ENCODE results near the gene HMGN3.
A peak's percentile ranks its signal among the peaks of the same experiment; 100 is the strongest.
"Not testable (repeated sequence)": the region's sequence is repeated elsewhere in the genome, so short reads cannot be mapped to it uniquely, and the experiment has no call there.

The HMGN3 gene

GRCh38 chr6:79234150-79235022 lies at the start of gene HMGN3:
HMGN3 (minus strand) TSS chr6:79234682.
- peak; percentile 85 to 86 for DNase-seq (ENCODE audit: low read depth in 1 of 2, low spot score in 1 of 2)

- no peak for DNase-seq (ENCODE audit: low read depth in 1 of 2, low spot score in 1 of 2)
Observed at GRCh38 chr6:79280756-79281155, 46.3 kb upstream of the HMGN3 start.

- DNase-seq (ENCODE audit: low read depth in 1 of 2, low spot score in 1 of 2) = no peak
Observed at GRCh38 chr6:79277109-79277508, 42.6 kb upstream of the HMGN3 start.

DNA sequence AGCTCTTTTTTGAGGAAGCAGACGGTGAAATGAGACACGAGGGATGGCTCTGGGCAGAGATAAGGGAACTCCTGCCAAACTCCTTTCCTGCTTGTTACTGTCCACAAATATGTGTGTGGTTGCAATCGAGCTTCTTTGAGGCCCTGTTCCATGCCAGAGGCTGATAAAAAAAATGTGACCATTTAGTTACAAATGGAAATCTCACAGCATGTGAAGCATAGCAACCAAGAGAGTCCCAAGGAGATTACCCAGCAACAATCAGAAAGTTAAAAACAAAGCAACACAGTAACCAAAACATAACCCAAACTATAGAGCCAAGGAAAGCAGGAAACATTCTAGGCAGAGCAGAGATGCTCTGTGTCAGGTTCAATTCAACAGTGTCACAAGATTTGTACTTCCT lies 35.4 kb upstream of the HMGN3 start:
- DNase-seq (ENCODE audit: low read depth in 1 of 2, low spot score in 1 of 2) = no peak

DNA sequence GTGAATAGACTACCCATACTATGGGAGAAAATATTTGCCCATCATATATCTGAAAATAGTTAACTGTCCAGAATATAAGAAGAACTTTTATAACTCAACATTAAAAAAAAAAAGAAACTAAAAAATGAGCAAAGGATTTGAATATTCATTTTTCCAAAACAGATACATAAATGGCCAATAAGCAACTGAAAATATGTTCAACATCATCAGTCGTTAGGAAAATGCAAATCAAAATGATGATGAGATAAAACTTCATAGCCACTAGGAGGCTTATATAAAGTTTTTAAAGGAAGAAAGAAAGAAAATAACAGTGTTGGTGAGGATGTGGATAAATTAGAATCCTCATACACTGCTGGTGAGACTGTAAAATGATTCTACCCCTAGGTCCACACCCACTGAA lies 32.6 kb upstream of the HMGN3 start:
- DNase-seq (ENCODE audit: low read depth in 1 of 2, low spot score in 1 of 2) = no peak

GRCh38 chr6:79266051-79266450 lies 31.6 kb upstream of the HMGN3 start:
- DNase-seq (ENCODE audit: low read depth in 1 of 2, low spot score in 1 of 2) = no peak

- DNase-seq (ENCODE audit: low read depth in 1 of 2, low spot score in 1 of 2) = no peak
Observed at GRCh38 chr6:79263359-79263758, 28.9 kb upstream of the HMGN3 start.

GRCh38 chr6:79261666-79262065 lies 27.2 kb upstream of the HMGN3 start:
- no peak for DNase-seq (ENCODE audit: low read depth in 1 of 2, low spot score in 1 of 2)

DNA sequence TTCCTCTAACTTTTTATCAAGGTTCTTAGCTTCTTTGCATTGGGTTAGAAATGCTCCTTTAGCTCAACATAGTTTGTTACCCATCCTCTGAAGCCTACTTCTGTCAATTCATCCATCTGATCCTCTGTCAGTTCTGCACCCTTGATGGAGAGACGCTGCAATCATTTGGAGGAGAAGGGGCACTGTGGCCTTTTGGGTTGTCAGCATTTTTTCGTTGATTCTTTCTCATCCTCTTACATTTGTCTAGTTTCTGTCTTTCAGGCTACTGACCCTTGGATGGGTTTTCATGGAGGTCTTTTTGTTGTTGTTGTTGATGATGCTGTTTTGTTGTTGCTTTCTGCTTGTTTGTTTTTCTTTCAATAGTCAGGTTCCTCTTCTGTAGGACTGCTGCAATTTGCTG lies 26.3 kb upstream of the HMGN3 start:
- no peak for DNase-seq (ENCODE audit: low read depth in 1 of 2, low spot score in 1 of 2)

DNA sequence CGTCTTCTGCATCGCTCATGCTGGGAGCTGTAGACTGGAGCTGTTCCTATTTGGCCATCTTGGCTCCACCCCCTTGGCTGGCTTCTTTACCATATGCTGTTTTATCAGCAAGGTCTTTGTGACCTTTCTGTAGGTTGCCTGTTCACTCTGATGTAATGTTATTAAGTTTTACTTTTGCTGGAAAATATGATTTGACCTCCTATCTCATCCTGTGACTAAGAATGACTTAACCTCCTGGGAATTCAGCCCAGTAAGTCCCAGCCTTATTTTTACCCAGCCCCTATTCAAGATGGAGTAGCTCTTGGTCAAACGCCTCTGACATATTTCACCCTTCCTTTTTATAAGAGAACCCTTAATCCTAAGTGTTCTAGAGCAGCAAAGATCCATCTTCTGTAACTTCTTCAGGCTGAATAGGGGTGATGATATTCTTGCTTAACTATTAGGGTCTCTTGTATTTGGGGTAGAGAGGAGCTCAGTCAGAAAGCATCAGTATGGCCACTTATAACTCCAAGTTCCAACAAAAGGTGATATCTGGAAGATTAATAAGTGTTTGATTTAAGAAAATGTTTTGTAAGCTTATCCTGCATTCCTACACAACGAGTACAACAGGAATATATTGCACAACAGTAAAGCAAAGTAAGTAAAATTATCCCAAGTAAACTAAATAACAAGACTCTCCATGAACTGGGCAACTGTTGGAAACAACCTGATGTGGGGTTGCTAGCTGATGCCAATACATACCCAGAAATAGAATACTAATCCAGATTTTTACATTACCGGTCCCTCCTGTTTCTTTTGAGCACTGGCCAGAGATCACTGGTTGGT lies 23.1 kb upstream of the HMGN3 start:
- no peak for DNase-seq (ENCODE audit: low read depth in 1 of 2, low spot score in 1 of 2)

DNA sequence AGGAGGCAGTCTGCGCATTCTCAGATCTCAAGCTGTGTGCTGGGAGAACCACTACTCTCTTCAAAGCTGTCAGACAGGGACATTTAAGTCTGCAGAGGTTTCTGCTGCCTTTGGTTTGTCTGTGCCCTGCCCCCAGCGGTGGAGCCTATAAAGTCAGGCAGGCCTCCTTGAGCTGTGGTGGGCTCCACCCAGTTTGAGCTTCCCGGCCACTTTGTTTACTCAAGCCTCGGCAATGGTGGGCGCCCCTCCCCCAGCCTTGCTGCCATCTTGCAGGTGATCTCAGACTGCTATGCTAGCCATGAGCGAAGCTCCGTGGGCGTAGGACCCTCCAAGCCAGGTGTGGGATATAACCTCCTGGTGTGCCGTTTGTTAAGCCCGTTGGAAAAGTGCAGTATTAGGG lies 22.3 kb upstream of the HMGN3 start:
- DNase-seq (ENCODE audit: low read depth in 1 of 2, low spot score in 1 of 2) = not testable (repeated sequence)

DNA sequence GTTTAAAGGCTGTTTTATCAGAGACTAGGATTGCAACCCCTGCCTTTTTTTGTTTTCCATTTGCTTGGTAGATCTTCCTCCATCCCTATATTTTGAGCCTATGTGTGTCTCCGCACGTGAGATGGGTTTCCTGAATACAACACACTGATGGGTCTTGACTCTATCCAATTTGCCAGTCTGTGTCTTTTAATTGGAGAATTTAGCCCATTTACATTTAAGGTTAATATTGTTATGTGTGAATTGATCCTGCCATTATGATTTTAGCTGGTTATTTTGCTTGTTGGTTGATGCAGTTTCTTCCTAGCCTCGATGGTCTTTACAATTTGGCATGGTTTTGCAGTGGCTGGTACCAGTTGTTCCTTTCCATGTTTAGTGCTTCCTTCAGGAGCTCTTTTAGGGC lies 20.6 kb upstream of the HMGN3 start:
- DNase-seq (ENCODE audit: low read depth in 1 of 2, low spot score in 1 of 2) = not testable (repeated sequence)

DNA sequence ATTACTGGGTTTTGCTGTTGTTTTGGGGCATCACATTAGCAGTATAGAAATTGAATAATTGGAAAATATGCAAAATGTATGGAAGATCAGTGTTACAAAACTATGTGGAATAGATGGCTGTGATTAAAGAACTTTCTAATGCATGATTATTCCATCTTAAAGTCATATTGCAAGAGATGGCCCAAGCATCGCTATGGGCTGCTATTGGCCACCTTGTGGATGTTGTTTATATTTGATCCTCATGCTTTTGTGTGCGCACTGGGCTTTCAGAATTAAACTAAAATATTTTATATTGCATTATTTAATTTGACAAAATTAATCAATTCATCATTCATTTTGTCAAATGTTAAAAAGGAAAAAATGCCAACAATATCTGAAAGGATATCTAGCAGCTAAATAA lies 16.1 kb upstream of the HMGN3 start:
- DNase-seq (ENCODE audit: low read depth in 1 of 2, low spot score in 1 of 2) = no peak

DNA sequence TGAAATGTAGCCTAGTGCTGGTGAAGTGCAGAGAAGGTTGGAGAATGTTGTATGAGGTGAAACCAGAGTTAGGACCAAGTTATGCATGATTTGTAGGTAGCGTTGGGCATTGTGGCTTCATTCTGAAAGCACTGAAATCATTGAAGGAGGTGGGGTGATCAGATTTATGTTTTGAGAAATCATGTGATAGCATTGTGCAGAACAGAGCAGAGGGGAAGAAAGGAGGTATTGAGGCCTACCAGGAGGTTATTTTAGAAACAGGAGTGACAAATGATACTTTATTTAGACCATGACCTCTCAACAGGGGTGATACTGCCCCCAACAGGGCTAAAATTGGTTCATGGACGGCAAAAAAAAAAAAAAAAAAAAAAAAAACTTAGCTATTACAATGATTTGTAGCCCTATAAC lies 15.6 kb upstream of the HMGN3 start:
- DNase-seq (ENCODE audit: low read depth in 1 of 2, low spot score in 1 of 2) = no peak

DNA sequence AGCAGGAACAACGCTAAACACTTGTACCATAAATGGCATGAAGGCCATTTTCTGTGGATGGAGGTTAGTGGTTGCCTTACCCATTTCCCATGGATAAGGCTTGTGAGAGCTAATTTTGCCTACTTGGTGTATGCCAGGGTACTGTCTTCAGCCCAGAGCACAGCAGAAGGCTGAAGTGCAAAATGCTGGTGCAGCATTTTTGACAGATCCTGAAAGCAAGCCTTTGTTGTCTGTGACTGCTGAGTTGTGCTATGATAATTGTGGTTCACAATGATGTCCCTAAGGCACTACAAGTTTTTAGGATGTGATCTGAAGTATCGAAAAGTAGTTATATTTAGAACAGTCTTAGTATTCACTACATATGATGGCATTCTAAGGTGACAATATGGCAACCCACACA lies 14.7 kb upstream of the HMGN3 start:
- DNase-seq (ENCODE audit: low read depth in 1 of 2, low spot score in 1 of 2) = no peak

- no peak for DNase-seq (ENCODE audit: low read depth in 1 of 2, low spot score in 1 of 2)
Observed at GRCh38 chr6:79246891-79247290, 12.4 kb upstream of the HMGN3 start.

GRCh38 chr6:79241228-79241627 lies 6.7 kb upstream of the HMGN3 start:
- DNase-seq (ENCODE audit: low read depth in 1 of 2, low spot score in 1 of 2) = no peak

DNA sequence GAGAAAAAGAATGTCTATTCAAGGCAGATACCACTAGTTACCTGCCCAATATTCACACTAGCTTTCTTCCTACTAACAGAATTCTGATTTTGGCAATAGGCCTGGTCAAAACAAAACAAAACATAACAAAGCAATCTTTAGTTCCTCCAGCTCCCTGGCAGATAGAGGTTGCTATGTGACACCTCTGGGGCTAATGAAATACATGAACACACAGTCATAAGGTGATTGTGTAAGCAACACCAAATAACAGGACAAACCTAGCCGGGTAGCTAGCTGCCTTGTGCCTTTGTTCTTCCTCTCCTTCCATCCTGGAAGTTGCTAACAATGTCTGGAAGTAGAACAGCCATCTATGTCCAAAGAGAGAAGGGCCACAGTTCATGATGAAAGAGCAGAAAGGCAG lies 6.0 kb upstream of the HMGN3 start:
- DNase-seq (ENCODE audit: low read depth in 1 of 2, low spot score in 1 of 2) = no peak

DNA sequence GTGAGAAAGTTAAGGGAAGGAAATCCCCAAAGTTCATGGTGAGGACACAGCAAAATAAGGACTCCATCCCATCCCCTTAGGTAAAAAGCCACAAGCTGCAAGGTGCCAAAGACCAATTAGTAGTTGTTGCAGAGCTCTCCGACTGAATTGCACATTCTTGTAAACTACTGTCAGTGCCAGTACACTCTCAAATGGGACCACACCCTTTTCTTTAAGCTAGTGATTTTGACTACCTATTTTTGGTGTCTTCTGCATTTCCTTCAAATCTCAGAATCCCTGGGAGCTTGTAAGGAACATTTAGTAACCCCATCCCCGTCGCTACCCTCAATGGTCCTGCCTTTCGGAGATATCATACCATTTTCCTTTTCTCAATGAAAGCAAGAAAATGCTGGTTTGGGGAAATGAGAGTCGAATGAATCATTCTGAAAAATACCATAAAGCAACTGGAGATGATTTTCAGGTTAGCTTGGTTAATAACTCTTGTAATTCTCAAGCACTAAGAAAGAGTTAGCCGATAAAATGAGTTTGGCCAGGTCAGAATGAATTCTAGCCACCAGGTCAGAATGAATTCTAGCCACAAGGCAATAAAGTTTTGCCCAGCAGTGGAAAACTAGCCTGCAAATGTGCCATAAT lies 5.2 kb upstream of the HMGN3 start:
- DNase-seq (ENCODE audit: low read depth in 1 of 2, low spot score in 1 of 2) = no peak

DNA sequence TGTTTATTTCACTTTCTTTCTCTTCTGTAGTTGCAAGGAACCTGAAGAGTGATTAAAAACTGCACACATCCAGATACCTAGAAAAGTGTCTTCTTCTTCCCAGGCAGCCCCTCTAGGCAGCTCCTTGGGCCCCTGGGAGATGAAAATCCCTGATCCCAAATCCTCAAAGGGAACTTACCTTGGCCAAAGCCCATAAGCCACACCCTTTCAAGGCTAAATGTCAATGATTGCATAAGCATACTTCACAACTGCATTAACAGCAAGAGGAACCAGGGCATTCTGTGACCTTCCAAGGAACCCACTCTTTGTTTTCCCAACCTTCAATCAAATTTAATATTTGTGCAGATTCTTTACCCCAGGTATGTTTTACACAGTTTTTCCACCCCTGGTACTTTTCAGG lies 4.4 kb upstream of the HMGN3 start:
- no peak for DNase-seq (ENCODE audit: low read depth in 1 of 2, low spot score in 1 of 2)

DNA sequence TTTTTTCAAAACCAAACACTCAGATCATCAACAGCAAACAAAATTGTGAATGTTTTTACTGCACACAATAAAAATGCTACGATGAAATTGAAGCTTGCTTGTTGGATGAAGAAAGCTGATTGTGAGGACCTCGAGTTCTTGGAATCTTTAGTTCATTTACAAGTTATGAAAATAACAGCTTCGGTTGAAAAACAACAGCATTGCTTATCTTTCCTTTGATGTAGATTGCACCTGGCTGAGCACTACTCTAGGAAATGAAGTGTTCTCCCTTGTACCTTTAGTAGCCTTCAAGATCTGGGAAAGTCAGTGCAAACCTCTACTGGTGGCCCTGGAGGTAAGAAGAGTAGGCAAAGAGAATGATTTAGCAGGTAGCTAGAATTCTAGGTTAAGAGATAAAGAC lies 2.2 kb upstream of the HMGN3 start:
- DNase-seq (ENCODE audit: low read depth in 1 of 2, low spot score in 1 of 2) = no peak

DNA sequence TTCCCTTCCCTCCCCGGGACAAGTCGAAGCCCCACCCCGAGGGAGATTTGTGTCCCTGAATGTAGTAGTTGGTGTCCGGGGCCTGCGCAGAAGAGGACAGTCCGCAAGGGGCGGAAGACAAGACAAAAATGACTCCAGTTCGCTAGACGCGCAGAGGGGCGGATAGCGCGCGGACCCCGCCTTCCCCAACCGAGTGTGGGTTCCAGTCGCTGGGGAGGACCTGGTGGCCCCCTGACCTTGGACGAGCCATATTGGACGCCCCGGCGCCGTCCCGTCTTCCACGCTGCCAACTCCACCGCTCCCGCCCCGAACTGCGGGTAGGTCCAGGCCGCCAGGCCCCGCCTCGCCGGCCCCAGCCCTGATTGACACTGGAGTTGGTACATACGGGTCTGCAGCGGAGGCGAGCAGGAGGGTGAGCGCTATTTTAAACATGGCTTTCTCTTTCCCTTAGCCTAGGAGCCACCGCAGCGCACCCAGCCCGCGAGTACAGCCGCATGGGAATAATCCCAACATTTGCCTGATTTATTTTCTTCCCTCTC lies 802 bp downstream of the HMGN3 start:
- DNase-seq (ENCODE audit: low read depth in 1 of 2, low spot score in 1 of 2) = peak; percentile 43 to 46

Data from activated CD4-positive, alpha-beta T cell treated with anti-CD3 and anti-CD28 coated beads, Interleukin-2, amount 50 U/mL, for 24 hours (primary cell).